ENCODE measurements around the gene PELI2. TPM values are rescaled to one million over a fixed set of nuclear protein-coding genes. Genes with fewer than 3 reads are reported as not detected.

Gene PELI2
- total RNA-seq, 1 donor from 2014 or later, result 8.7 TPM

DNA sequence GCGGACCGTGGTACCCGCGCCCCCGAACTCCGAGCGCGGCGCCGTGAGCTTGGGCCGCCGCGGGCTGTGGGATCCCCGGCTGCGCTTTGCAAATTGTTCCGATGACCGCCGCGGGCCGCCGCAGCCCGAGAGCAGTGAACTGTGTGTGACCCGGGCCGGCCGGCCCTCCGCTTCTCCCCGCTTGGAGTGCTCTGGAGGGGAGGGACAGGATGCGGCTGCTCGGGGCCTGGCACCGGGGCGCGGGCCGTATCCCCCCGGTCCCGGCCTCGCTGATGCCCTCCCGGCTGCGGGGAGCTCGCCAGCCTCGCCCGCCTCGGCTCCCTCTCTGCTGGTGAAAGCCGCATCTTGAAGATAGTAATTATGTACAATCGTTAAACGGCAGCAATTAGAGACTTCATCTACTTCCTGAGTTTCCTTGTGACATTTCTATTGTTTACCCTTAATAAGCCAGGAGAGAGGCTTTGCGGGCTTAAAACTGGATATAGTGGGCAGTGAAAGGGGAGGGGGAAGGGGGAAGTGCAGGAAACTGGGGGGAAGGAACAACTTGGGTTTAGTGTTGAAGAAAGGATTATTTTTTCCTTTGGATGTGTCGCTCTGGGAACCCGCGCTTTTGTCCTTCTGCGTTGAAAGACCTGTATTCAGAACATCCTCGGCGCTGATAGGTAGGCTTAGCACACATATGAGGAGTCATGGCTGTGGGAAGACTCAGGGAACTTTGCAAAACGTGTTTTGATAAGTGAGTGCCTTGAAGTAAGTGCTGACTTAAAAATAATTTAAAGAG is 1.2 kb downstream of the PELI2 start:
- Mint-ChIP-seq H3K27me3 (ENCODE audit: low read depth) (no peaks in the 10 kb centered on the region), H3K27ac (ENCODE audit: unreplicated experiment) (peak overlapping the region; percentile 58), H3K4me1 (ENCODE audit: low read depth) (peaks cover 46% of the 10 kb centered on the region), H3K36me3 (ENCODE audit: low read depth) (no peaks in the 10 kb centered on the region), H3K4me3 (ENCODE audit: unreplicated experiment) (peak overlapping the region; percentile 71), H3K9me3 (ENCODE audit: low read depth) (no peaks in the 10 kb centered on the region)
- TF ChIP-seq, protein P1, sequence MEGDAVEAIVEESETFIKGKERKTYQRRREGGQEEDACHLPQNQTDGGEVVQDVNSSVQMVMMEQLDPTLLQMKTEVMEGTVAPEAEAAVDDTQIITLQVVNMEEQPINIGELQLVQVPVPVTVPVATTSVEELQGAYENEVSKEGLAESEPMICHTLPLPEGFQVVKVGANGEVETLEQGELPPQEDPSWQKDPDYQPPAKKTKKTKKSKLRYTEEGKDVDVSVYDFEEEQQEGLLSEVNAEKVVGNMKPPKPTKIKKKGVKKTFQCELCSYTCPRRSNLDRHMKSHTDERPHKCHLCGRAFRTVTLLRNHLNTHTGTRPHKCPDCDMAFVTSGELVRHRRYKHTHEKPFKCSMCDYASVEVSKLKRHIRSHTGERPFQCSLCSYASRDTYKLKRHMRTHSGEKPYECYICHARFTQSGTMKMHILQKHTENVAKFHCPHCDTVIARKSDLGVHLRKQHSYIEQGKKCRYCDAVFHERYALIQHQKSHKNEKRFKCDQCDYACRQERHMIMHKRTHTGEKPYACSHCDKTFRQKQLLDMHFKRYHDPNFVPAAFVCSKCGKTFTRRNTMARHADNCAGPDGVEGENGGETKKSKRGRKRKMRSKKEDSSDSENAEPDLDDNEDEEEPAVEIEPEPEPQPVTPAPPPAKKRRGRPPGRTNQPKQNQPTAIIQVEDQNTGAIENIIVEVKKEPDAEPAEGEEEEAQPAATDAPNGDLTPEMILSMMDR (IDR thresholded peaks at IDR 0.05), result peak; percentile 14
- no peak for DNase-seq (ENCODE audit: low spot score)

DNA sequence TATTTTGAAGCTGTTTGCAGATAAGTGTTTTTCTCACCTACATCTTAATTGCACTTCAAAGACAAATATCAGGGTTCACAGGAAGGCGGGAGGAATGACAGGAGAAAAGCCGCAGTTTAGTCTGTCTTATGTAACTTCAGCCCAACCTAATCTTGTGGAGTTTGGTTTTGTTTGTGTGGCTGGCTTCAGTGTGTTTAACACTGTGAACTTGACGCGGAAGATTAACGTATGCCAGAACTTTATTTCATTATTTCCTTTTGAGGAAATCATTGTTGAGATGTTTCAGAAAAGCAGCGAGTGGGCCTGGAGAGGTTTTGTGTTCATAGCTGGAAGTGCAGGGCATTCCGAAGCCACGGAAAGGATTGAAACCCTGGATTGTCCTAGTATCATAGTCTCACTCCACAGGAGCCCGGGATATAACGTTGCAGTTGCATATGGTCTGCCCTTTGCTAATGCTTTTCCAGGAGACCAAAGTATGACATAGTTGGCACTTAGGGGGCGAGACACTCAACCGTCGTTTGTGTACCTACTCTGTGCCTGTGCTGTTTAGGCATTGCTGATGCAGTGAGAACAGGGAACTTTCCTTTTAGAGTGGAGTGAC is 2.0 kb downstream of the PELI2 start:
- Mint-ChIP-seq H3K36me3 (ENCODE audit: low read depth) (no peaks in the 10 kb centered on the region), H3K27me3 (ENCODE audit: low read depth) (no peaks in the 10 kb centered on the region), H3K27ac (ENCODE audit: unreplicated experiment) (peak overlapping the region; percentile 58), H3K4me1 (ENCODE audit: low read depth) (peaks cover 54% of the 10 kb centered on the region), H3K4me3 (ENCODE audit: unreplicated experiment) (peak overlapping the region; percentile 71), H3K9me3 (ENCODE audit: low read depth) (no peaks in the 10 kb centered on the region)
- TF ChIP-seq, protein P1 (IDR thresholded peaks at IDR 0.05), result peak; percentile 28
- no peak for DNase-seq (ENCODE audit: low spot score)

DNA sequence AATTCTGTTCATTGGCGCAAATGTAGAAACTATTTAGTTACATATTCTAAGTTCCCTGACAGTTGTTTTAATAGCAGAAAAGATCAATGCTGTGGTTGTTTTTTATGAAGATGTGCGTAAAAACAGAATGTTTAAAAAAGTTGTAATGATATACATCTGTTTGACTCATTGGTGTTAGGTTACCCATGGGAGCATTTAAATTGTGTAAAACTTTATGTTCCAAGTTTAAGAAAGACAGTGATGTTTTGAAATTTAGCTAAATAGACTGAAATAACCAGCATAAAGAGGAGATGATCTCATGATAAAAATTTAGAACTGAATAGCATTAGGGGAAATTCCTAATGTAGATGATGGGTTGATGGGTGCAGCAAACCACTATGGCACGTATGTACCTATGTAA is 3.6 kb downstream of the PELI2 start:
- Mint-ChIP-seq H3K36me3 (ENCODE audit: low read depth) (no peaks in the 10 kb centered on the region), H3K27ac (ENCODE audit: unreplicated experiment) (no peak overlapping the region), H3K4me1 (ENCODE audit: low read depth) (peaks cover 54% of the 10 kb centered on the region), H3K9me3 (ENCODE audit: low read depth) (no peaks in the 10 kb centered on the region), H3K27me3 (ENCODE audit: low read depth) (no peaks in the 10 kb centered on the region), H3K4me3 (ENCODE audit: unreplicated experiment) (no peak overlapping the region)
- no peak for DNase-seq (ENCODE audit: low spot score)
- TF ChIP-seq, protein P1 (IDR thresholded peaks at IDR 0.05), result no peak

DNA sequence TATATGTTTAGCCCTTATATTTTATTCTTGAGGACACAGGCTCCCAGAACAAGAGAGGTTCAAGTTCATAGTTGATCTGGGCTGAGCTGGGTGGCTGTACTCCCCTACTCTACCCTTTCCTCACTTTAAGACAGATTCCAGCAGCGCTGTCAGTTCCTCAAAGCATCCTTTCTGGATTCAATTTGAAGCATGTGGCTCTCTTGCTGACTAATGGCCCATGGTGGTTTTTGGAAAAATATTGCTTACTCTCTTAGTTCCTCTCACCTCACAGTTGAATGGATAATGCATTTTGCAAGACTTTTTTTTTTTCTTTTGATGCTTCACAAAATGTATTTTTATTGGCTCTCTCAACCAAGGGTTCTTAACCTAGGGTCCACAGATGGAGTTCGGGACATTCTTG is 4.1 kb downstream of the PELI2 start:
- H3K27ac Mint-ChIP-seq (ENCODE audit: unreplicated experiment), result no peak overlapping the region
- TF ChIP-seq, protein P1 (IDR thresholded peaks at IDR 0.05), result no peak
- no peak overlapping the region for H3K4me3 Mint-ChIP-seq (ENCODE audit: unreplicated experiment)
- no peaks in the 10 kb centered on the region for H3K36me3 Mint-ChIP-seq (ENCODE audit: low read depth)
- no peak for DNase-seq (ENCODE audit: low spot score)
- H3K9me3 Mint-ChIP-seq (ENCODE audit: low read depth), result no peaks in the 10 kb centered on the region
- no peaks in the 10 kb centered on the region for H3K27me3 Mint-ChIP-seq (ENCODE audit: low read depth)
- H3K4me1 Mint-ChIP-seq (ENCODE audit: low read depth), result peaks cover 53% of the 10 kb centered on the region

DNA sequence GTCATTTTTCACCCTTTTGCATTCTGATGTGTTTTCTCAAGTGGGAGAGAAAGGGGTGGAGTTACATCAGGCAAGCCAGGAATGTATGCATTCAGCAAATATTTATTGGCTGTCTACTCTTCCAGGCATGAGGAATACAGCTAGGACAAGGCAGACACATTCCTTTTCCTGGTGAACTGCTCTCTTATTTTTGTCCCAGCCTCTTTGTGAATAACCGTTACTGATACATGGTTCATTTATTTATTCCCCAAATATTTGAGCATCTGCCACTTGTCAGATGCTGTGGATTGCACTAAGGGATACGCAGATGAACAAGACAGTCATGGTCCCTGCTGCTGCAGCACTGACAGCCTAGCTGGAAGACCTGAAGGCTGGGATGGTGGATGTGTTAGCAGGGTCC is 6.1 kb downstream of the PELI2 start:
- H3K27ac Mint-ChIP-seq (ENCODE audit: unreplicated experiment), result peak overlapping the region; percentile 17
- no peak for DNase-seq (ENCODE audit: low spot score)
- no peaks in the 10 kb centered on the region for H3K9me3 Mint-ChIP-seq (ENCODE audit: low read depth)
- TF ChIP-seq, protein P1 (IDR thresholded peaks at IDR 0.05), result no peak
- H3K36me3 Mint-ChIP-seq (ENCODE audit: low read depth), result no peaks in the 10 kb centered on the region
- no peak overlapping the region for H3K4me3 Mint-ChIP-seq (ENCODE audit: unreplicated experiment)
- peaks cover 46% of the 10 kb centered on the region for H3K4me1 Mint-ChIP-seq (ENCODE audit: low read depth)
- no peaks in the 10 kb centered on the region for H3K27me3 Mint-ChIP-seq (ENCODE audit: low read depth)

All from chondrocyte (in vitro differentiated cells).